ENCODE results near the gene GPD1L. TPM values are rescaled to one million over a fixed set of nuclear protein-coding genes. Genes with fewer than 3 reads are reported as not detected.

The GPD1L gene
- polyA plus RNA-seq, 1 donor from 2014 or later, result 18.2 TPM

DNA sequence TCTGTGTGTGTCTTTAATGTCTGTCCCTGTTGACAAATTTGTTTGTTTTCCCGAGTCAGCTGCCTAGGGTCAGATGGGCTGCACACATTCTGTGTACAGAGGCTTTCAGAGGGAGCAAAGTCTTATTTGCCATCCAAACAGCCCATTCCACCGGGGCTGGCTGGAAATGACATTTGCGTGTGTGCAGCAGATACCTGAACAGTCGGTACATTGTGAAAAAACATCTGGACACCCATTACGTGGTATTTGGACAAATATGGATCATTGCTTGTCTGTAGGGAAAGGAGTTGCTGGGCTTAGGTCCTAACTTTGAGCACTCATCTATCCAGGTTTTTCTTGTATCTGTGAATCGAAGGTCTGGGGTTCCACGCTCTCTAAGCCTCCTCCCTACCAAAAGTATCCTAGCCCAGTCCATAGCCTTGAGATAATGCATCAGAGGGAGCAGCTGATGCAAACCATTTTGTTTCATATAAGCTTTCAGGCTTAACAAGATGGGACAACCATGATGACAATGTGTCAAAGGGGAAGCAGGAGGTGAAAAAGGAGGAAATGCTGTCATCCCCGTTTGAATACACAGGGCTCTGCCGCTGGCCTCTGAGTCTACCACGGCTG is 109.9 kb downstream of the GPD1L start:
- Histone ChIP-seq H3K27me3 (ENCODE audit: insufficient read depth, low read depth, low read length) (no peaks in the 10 kb centered on the region), H3K9ac (ENCODE audit: low read length) (no peak overlapping the region), H3K4me3 (ENCODE audit: low read length) (no peak overlapping the region), H3K27ac (ENCODE audit: low read length) (no peak overlapping the region), H3K36me3 (ENCODE audit: insufficient read depth, low read length) (no peaks in the 10 kb centered on the region), H3K79me2 (replicated peaks; ENCODE audit: insufficient read depth, low read length) (no peaks in the 10 kb centered on the region), H4K20me1 (ENCODE audit: insufficient read depth) (no peaks in the 10 kb centered on the region), H3K9me2 (ENCODE audit: insufficient read depth, low read length) (no peaks in the 10 kb centered on the region), H3K9me3 (ENCODE audit: low read length) (no peaks in the 10 kb centered on the region), H2AFZ (ENCODE audit: low read depth, low read length) (no peak overlapping the region), H3F3A (ENCODE audit: insufficient read depth, low read length, poor library complexity, severe bottlenecking) (no peaks in the 10 kb centered on the region), H3K4me2 (ENCODE audit: low read length) (no peak overlapping the region)
- TF ChIP-seq EP300 (conservative IDR thresholded peaks at IDR 0.05; ENCODE audit: poor library complexity, severe bottlenecking) (no peak), EZH2 (IDR thresholded peaks at IDR 0.05; ENCODE audit: borderline replicate concordance, insufficient read depth, low read length, poor library complexity, severe bottlenecking) (no peak), TAF1 (IDR thresholded peaks at IDR 0.05; ENCODE audit: low read depth) (no peak), MXI1 (conservative IDR thresholded peaks at IDR 0.05; ENCODE audit: poor library complexity, severe bottlenecking) (no peak), SMC3 (conservative IDR thresholded peaks at IDR 0.05; ENCODE audit: poor library complexity) (no peak), RAD21 (conservative IDR thresholded peaks at IDR 0.05) (no peak), POLR2AphosphoS5 (IDR thresholded peaks at IDR 0.05) (no peak)
- TF ChIP-seq, protein P1, sequence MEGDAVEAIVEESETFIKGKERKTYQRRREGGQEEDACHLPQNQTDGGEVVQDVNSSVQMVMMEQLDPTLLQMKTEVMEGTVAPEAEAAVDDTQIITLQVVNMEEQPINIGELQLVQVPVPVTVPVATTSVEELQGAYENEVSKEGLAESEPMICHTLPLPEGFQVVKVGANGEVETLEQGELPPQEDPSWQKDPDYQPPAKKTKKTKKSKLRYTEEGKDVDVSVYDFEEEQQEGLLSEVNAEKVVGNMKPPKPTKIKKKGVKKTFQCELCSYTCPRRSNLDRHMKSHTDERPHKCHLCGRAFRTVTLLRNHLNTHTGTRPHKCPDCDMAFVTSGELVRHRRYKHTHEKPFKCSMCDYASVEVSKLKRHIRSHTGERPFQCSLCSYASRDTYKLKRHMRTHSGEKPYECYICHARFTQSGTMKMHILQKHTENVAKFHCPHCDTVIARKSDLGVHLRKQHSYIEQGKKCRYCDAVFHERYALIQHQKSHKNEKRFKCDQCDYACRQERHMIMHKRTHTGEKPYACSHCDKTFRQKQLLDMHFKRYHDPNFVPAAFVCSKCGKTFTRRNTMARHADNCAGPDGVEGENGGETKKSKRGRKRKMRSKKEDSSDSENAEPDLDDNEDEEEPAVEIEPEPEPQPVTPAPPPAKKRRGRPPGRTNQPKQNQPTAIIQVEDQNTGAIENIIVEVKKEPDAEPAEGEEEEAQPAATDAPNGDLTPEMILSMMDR (IDR thresholded peaks at IDR 0.05; ENCODE audit: poor library complexity, severe bottlenecking), result no peak
- TF ChIP-seq, protein P2, sequence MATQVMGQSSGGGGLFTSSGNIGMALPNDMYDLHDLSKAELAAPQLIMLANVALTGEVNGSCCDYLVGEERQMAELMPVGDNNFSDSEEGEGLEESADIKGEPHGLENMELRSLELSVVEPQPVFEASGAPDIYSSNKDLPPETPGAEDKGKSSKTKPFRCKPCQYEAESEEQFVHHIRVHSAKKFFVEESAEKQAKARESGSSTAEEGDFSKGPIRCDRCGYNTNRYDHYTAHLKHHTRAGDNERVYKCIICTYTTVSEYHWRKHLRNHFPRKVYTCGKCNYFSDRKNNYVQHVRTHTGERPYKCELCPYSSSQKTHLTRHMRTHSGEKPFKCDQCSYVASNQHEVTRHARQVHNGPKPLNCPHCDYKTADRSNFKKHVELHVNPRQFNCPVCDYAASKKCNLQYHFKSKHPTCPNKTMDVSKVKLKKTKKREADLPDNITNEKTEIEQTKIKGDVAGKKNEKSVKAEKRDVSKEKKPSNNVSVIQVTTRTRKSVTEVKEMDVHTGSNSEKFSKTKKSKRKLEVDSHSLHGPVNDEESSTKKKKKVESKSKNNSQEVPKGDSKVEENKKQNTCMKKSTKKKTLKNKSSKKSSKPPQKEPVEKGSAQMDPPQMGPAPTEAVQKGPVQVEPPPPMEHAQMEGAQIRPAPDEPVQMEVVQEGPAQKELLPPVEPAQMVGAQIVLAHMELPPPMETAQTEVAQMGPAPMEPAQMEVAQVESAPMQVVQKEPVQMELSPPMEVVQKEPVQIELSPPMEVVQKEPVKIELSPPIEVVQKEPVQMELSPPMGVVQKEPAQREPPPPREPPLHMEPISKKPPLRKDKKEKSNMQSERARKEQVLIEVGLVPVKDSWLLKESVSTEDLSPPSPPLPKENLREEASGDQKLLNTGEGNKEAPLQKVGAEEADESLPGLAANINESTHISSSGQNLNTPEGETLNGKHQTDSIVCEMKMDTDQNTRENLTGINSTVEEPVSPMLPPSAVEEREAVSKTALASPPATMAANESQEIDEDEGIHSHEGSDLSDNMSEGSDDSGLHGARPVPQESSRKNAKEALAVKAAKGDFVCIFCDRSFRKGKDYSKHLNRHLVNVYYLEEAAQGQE (IDR thresholded peaks at IDR 0.05; ENCODE audit: borderline replicate concordance), result no peak

DNA sequence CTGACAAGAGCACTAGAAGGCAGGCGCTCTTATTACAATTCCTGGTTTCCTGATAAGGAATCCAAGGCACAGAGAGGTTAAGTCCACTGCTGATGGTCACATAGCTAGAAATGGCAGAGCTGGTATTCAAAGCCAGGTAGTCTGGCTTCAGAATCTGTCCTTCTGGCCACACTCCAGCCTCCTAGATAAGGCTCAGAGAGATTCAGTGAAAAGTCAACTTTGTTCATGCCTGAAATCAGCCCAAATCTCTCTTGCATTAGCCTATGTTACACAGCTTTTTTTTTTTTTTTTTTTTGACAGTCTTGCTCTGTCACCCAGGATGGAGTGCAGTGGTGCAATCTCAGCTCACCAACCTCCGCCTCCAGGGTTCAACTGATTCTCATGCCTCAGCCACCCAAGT is 110.9 kb downstream of the GPD1L start:
- H3K4me2 ChIP-seq (ENCODE audit: low read length), result no peak overlapping the region
- no peaks in the 10 kb centered on the region for H3K36me3 ChIP-seq (ENCODE audit: insufficient read depth, low read length)
- H3F3A ChIP-seq (ENCODE audit: insufficient read depth, low read length, poor library complexity, severe bottlenecking), result no peaks in the 10 kb centered on the region
- H4K20me1 ChIP-seq (ENCODE audit: insufficient read depth), result no peaks in the 10 kb centered on the region
- no peak overlapping the region for H3K4me3 ChIP-seq (ENCODE audit: low read length)
- H3K9me2 ChIP-seq (ENCODE audit: insufficient read depth, low read length), result no peaks in the 10 kb centered on the region
- H3K27ac ChIP-seq (ENCODE audit: low read length), result no peak overlapping the region
- no peak overlapping the region for H2AFZ ChIP-seq (ENCODE audit: low read depth, low read length)
- no peaks in the 10 kb centered on the region for H3K79me2 ChIP-seq (replicated peaks; ENCODE audit: insufficient read depth, low read length)
- H3K9me3 ChIP-seq (ENCODE audit: low read length), result no peaks in the 10 kb centered on the region
- no peaks in the 10 kb centered on the region for H3K27me3 ChIP-seq (ENCODE audit: insufficient read depth, low read depth, low read length)
- no peak overlapping the region for H3K9ac ChIP-seq (ENCODE audit: low read length)
- TF ChIP-seq, protein P2 (IDR thresholded peaks at IDR 0.05; ENCODE audit: borderline replicate concordance), result no peak
- TF ChIP-seq, protein P1 (IDR thresholded peaks at IDR 0.05; ENCODE audit: poor library complexity, severe bottlenecking), result no peak
